Neural cell (in vitro differentiated cells): ENCODE measurements around the gene QRICH1.

Source experiments
- EP300 ChIP-seq: fragments of 450-650 bp; conservative IDR thresholded peaks from 2 replicates; pipeline ENCODE4 v1.6.1; 2014; ENCODE audit warnings: antibody characterized with exemption, mild to moderate bottlenecking, moderate library complexity; ENCODE audit not compliant: poor library complexity, severe bottlenecking
- MXI1 ChIP-seq: fragments of 450-650 bp; conservative IDR thresholded peaks from 2 replicates; pipeline ENCODE4 v1.6.1; 2014; ENCODE audit warnings: antibody characterized with exemption, mild to moderate bottlenecking; ENCODE audit not compliant: poor library complexity, severe bottlenecking
- POLR2AphosphoS5 ChIP-seq: IDR thresholded peaks from 2 replicates; pipeline ENCODE4 v1.6.1; 2012
- RAD21 ChIP-seq: fragments of 450-650 bp; conservative IDR thresholded peaks from 2 replicates; pipeline ENCODE4 v1.6.1; 2014; ENCODE audit warnings: antibody characterized with exemption, mild to moderate bottlenecking, moderate library complexity
- SMC3 ChIP-seq: fragments of 450-650 bp; conservative IDR thresholded peaks from 2 replicates; pipeline ENCODE4 v1.6.1; 2014; ENCODE audit warnings: antibody characterized with exemption, mild to moderate bottlenecking, moderate library complexity; ENCODE audit not compliant: poor library complexity
- TF ChIP-seq, protein P1 (sequence below): fragments of 450-650 bp; IDR thresholded peaks from 2 replicates; pipeline ENCODE4 v1.5.1; 2014; ENCODE audit warnings: antibody characterized with exemption, mild to moderate bottlenecking, moderate library complexity; ENCODE audit not compliant: poor library complexity, severe bottlenecking

DNA sequence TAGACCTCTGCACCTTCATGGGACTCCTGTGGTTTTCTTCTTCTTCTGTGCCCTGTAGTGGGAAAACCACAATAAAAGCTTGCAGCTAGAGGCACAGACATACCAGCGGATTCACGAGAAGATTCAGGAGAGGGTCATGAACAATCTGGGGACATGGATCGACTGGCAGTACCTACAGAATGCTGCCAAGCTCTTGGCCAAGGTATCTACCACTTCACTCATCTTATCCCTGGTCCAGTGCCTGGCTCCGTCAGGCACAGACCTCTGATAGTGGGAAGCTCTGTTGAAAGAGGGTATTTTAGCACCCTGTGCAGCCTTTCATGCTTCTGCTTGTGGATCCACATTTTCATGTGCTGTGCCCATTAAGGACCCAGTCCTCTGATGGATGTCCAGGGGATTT is 113.6 kb downstream of the QRICH1 start:
- TF ChIP-seq, protein P1, sequence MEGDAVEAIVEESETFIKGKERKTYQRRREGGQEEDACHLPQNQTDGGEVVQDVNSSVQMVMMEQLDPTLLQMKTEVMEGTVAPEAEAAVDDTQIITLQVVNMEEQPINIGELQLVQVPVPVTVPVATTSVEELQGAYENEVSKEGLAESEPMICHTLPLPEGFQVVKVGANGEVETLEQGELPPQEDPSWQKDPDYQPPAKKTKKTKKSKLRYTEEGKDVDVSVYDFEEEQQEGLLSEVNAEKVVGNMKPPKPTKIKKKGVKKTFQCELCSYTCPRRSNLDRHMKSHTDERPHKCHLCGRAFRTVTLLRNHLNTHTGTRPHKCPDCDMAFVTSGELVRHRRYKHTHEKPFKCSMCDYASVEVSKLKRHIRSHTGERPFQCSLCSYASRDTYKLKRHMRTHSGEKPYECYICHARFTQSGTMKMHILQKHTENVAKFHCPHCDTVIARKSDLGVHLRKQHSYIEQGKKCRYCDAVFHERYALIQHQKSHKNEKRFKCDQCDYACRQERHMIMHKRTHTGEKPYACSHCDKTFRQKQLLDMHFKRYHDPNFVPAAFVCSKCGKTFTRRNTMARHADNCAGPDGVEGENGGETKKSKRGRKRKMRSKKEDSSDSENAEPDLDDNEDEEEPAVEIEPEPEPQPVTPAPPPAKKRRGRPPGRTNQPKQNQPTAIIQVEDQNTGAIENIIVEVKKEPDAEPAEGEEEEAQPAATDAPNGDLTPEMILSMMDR = no peak
- TF ChIP-seq SMC3 = no peak
- no peak for TF ChIP-seq MXI1
- no peak for TF ChIP-seq EP300
- no peak for TF ChIP-seq POLR2AphosphoS5
- no peak for TF ChIP-seq RAD21
